Activated T-cell treated with anti-CD3 and anti-CD28 coated beads, Interleukin-2, amount 50 U/mL, for 24 hours (primary cell): ENCODE results near the gene LRRC26.

Experiments
- DNase-seq: peaks from one replicate; pipeline ENCODE4 v3.0.0-alpha.2; 2020
- H3K27ac Mint-ChIP-seq: 2 replicates; pipeline ENCODE4 v1.8.0; 2020; ENCODE audit warnings: mild to moderate bottlenecking, mixed read lengths
- H3K27me3 Mint-ChIP-seq: 2 replicates; pipeline ENCODE4 v1.8.0; 2020; ENCODE audit warnings: mixed read lengths
- H3K36me3 Mint-ChIP-seq: 2 replicates; pipeline ENCODE4 v1.8.0; 2020; ENCODE audit warnings: low read depth, mixed read lengths
- H3K4me1 Mint-ChIP-seq: 2 replicates; pipeline ENCODE4 v1.8.0; 2020; ENCODE audit warnings: low read depth, mixed read lengths
- H3K4me3 Mint-ChIP-seq: 2 replicates; pipeline ENCODE4 v1.8.0; 2020; ENCODE audit warnings: mild to moderate bottlenecking, moderate library complexity, mixed read lengths
- H3K9me3 Mint-ChIP-seq: 2 replicates; pipeline ENCODE4 v1.8.0; 2020; ENCODE audit warnings: mixed read lengths

LRRC26 gene

DNA sequence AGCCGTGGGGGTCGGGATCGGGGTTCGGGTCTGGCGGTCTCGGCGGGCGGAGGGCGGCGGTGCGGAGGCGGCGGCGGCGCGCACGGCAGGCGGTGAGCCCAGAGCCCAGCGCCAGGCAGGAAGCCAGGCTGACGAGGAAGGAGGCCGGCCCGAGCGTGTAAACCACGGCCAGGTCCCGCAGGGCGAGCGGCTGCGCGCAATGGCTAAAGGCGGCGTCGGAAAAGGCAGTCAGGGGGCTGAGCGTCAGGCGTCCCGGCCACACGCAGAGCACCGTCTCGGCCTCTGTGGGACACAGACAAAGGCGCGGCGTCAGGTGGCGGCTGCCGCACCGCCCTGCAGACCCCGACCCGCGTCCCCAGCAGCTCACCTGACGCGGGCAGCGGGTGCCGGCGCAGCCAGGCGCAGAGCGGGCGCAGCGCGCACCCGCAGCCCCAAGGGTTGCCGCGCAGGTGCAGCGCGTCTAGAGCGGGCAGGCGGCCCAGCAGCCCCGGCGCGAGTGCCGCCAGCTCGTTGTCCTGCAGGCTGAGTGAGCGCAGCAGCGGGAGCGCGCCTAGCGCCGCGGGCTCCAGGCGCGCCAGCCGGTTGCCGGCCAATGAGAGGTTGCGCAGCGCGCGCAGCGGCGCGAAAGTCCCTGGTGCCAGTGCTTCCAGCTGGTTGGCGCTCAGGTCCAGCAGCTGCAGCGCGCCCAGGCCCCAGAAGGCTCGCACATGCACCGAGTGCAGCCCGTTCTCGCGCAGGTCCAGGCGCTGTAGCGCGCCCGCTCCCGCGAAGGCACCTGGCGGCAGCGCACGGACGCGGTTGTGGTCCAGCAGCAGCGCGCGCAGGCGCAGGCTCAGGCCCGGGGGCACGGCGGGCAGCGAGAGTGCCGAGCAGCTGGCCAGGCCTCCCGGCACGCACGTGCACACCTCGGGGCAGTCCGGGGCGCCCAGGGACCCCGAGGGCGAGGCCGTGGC lies 671 bp downstream of the LRRC26 start:
- H3K27ac Mint-ChIP-seq: no peak overlapping the region
- H3K4me3 Mint-ChIP-seq: peak overlapping the region; percentile 51
- H3K36me3 Mint-ChIP-seq: no peaks in the 10 kb centered on the region
- H3K9me3 Mint-ChIP-seq: no peaks in the 10 kb centered on the region
- peaks cover 6% of the 10 kb centered on the region for H3K4me1 Mint-ChIP-seq
- peaks cover 79% of the 10 kb centered on the region for H3K27me3 Mint-ChIP-seq
- DNase-seq: peak; percentile 50

DNA sequence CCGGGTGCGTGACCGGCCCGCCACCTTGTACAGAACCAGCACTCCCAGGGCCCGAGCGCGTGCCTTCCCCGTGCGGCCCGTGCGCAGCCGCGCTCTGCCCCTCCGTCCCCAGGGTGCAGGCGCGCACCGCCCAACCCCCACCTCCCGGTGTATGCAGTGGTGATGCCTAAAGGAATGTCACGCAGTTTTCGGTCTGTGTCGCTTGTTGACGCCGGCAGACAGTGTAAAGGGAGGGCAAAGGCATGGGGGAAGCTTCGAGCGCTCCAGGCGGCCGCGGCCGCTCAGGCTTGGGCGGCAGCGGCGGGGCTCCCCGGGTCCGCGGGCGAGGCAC lies 1.3 kb downstream of the LRRC26 start:
- no peak for DNase-seq
- no peak overlapping the region for H3K4me3 Mint-ChIP-seq
- peaks cover 77% of the 10 kb centered on the region for H3K27me3 Mint-ChIP-seq
- H3K9me3 Mint-ChIP-seq: no peaks in the 10 kb centered on the region
- peaks cover 5% of the 10 kb centered on the region for H3K4me1 Mint-ChIP-seq
- H3K27ac Mint-ChIP-seq: no peak overlapping the region
- no peaks in the 10 kb centered on the region for H3K36me3 Mint-ChIP-seq

DNA sequence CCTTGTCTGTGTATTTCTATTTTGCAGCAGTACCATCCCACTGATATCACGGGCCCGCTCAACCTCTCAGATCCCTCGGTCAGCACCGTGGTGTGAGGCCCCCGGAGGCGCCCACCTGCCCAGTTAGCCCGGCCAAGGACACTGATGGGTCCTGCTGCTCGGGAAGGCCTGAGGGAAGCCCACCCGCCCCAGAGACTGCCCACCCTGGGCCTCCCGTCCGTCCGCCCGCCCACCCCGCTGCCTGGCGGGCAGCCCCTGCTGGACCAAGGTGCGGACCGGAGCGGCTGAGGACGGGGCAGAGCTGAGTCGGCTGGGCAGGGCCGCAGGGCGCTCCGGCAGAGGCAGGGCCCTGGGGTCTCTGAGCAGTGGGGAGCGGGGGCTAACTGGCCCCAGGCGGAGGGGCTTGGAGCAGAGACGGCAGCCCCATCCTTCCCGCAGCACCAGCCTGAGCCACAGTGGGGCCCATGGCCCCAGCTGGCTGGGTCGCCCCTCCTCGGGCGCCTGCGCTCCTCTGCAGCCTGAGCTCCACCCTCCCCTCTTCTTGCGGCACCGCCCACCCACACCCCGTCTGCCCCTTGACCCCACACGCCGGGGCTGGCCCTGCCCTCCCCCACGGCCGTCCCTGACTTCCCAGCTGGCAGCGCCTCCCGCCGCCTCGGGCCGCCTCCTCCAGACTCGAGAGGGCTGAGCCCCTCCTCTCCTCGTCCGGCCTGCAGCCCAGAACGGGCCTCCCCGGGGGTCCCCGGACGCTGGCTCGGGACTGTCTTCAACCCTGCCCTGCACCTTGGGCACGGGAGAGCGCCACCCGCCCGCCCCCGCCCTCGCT lies 1.9 kb downstream of the LRRC26 start:
- Mint-ChIP-seq H3K27ac (no peak overlapping the region), H3K9me3 (no peaks in the 10 kb centered on the region), H3K36me3 (no peaks in the 10 kb centered on the region), H3K27me3 (peaks cover 77% of the 10 kb centered on the region), H3K4me1 (peaks cover 9% of the 10 kb centered on the region), H3K4me3 (no peak overlapping the region)
- DNase-seq: no peak

DNA sequence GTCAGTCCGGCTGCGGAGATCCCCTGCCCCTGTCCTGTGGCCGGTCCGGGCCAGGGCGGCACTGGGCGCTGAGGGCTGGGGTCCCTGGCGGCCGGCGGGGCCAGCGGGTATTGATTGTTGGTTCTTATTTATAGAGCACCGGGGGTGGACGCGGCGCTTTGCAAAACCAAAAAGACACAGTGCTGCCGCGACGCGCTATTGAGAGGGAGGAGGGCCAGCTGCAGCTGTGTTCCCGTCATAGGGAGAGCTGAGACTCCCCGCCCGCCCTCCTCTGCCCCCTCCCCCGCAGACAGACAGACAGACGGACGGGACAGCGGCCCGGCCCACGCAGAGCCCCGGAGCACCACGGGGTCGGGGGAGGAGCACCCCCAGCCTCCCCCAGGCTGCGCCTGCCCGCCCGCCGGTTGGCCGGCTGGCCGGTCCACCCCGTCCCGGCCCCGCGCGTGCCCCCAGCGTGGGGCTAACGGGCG lies 2.5 kb downstream of the LRRC26 start:
- Mint-ChIP-seq H3K4me3 (no peak overlapping the region), H3K36me3 (no peaks in the 10 kb centered on the region), H3K4me1 (peaks cover 11% of the 10 kb centered on the region), H3K9me3 (no peaks in the 10 kb centered on the region), H3K27me3 (peaks cover 76% of the 10 kb centered on the region), H3K27ac (no peak overlapping the region)
- DNase-seq: no peak

DNA sequence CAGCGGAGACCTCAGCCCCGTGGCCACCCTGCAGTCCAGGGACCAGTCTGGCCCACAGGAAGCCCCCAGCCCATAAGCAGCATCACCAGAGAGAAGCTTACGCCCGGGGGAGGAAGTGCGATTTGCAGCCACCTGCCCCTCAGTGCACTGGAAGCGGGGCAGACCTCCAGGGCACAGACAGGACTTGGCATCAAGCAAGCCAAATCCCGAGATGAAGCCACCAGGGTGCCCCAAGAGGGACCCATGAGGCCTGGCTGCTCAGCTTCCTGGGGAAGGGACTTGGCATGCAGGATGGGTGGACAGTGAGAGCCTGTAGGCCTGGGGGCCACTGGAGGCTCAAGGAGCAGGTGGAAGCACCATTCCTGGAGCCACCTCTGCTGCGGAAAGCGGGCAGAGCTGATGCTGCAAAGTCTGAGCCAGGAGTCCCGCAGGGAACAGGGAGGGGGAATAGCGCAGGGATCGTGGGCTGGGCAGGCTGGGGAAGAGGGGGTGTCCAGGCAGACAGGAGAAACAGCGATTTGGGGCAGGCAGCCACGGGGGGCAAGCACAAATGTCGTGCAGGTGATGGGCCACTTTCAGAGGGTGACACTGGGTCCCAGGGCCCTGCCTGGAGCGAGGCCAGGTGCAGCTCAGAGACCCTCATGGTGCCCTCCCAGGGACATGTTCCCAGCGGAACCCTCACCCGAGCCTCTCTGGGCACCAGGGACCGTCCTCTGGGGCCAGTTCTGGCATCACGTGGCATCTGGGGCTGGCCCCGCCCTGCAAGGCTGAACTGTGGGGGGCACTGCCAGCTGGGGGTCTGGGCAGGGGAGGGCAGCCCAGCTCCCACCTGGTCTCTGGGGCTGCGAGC lies 3.2 kb downstream of the LRRC26 start:
- Mint-ChIP-seq H3K4me1 (peaks cover 11% of the 10 kb centered on the region), H3K36me3 (no peaks in the 10 kb centered on the region), H3K9me3 (no peaks in the 10 kb centered on the region), H3K27me3 (peaks cover 72% of the 10 kb centered on the region), H3K4me3 (no peak overlapping the region), H3K27ac (no peak overlapping the region)
- no peak for DNase-seq

DNA sequence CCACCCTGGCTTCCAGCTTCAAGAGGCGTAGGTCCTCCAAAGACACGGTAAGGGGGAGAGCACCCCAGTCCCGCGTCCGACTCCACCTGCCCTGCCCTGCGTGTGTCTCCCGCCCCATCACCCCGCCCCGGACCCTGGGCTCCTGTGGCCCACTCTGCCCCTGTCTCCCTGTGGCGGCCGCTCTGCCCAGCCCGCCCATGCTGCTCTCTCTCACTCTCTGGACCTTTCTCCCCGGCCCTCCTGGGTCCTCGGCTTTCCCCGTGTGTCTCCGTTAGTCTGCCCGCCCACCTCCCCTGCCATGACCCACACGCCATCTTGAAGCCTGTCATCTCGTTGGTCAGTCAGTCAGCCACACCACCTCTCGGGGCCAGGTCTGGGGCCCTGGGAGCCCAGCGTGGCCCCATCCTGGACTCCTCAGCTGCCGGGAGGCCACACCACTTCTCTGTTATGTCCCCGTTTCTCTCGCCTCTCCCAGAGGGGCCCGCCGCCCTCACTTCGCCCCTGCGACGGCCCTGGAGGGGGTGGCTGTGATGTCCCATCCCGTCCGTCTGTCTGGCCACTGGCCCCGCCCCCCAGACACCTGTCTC lies 4.5 kb downstream of the LRRC26 start:
- peaks cover 11% of the 10 kb centered on the region for H3K4me1 Mint-ChIP-seq
- H3K4me3 Mint-ChIP-seq: no peak overlapping the region
- peaks cover 70% of the 10 kb centered on the region for H3K27me3 Mint-ChIP-seq
- H3K36me3 Mint-ChIP-seq: no peaks in the 10 kb centered on the region
- DNase-seq: no peak
- no peak overlapping the region for H3K27ac Mint-ChIP-seq
- H3K9me3 Mint-ChIP-seq: no peaks in the 10 kb centered on the region

DNA sequence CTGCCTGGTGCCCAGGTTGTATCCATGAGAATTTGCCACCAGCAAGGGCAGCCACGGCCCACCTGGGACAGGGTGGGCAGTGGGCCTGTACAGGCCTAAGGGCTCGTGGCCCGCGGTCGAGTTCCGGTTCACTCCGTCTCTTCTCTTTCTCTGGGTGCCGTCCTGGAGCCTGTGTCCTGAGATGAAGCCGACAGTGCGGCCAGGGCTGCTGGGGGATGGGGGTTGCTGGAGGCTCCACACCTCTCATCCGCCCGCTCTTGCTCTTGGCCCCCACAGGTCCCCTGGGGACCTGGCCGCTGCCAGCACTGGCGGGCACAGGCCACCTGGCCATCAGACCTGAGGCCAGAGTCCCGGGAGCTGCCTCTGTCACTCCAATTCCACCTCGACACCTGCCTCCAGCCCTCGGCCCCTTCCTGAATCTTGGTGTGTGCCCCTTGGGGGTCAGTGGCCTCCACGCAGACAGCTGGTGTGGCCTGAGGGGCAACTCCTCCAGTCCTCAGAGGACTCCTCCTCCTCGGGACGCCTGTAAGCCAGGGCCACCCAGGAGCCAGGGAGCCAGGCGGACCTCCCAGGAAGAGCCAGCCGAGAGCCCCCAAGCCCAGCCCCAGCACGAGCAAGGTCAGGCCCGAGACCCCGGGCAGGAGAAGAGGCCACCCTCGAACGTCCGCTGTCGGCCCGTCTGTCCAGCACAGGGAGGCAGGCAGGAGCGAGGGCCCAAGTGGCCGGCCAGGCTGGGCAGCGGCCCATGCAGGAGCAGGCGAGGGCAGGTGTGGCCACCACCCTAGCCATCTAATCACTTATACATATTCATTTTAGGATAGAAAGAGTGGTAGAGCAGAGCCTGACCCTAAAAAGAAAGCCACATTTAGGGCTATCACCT lies 5.2 kb downstream of the LRRC26 start:
- no peaks in the 10 kb centered on the region for H3K9me3 Mint-ChIP-seq
- no peak overlapping the region for H3K4me3 Mint-ChIP-seq
- DNase-seq: no peak
- peaks cover 11% of the 10 kb centered on the region for H3K4me1 Mint-ChIP-seq
- no peak overlapping the region for H3K27ac Mint-ChIP-seq
- H3K27me3 Mint-ChIP-seq: peaks cover 72% of the 10 kb centered on the region
- no peaks in the 10 kb centered on the region for H3K36me3 Mint-ChIP-seq

DNA sequence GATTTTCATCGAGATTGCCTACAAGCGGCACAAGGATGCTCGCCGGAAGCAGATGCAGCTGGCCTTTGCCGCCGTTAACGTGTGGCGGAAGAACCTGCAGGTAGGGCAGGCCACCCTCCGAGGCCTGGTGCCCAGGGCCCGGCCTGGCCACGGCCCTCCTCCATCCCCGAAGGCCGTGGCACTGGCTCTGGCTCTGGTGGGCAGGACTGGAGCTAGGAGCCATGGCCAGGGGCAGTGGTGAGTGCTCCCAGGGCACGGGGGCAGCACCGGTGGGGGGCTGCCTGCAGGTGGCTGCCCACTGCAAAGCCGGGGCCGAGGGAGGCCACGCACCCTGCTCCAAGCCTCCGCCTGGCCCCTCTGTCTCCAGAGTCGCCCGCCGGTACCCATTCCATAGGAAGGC lies 6.0 kb downstream of the LRRC26 start:
- no peak for DNase-seq
- Mint-ChIP-seq H3K27ac (no peak overlapping the region), H3K36me3 (no peaks in the 10 kb centered on the region), H3K4me3 (no peak overlapping the region), H3K4me1 (peaks cover 14% of the 10 kb centered on the region), H3K27me3 (peaks cover 76% of the 10 kb centered on the region), H3K9me3 (no peaks in the 10 kb centered on the region)

DNA sequence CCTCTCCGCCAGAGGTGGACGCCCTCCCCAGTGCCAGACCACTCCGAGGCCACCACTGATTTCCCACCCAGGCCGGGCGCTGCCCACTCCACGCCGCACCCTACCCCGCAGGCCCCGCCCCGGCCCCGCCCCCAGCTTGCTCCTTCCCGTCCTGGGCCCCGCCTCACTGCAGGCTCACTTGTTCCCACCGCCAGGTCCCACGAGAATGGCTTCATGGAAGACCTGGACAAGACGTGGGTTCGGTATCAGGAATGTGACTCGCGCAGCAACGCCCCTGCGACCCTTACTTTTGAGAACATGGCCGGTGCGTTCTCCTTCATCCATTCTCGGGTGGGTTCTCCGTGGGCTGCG lies 6.5 kb downstream of the LRRC26 start:
- H3K36me3 Mint-ChIP-seq: no peaks in the 10 kb centered on the region
- H3K4me1 Mint-ChIP-seq: peaks cover 14% of the 10 kb centered on the region
- no peak overlapping the region for H3K4me3 Mint-ChIP-seq
- DNase-seq: no peak
- H3K9me3 Mint-ChIP-seq: no peaks in the 10 kb centered on the region
- H3K27me3 Mint-ChIP-seq: peaks cover 77% of the 10 kb centered on the region
- no peak overlapping the region for H3K27ac Mint-ChIP-seq

DNA sequence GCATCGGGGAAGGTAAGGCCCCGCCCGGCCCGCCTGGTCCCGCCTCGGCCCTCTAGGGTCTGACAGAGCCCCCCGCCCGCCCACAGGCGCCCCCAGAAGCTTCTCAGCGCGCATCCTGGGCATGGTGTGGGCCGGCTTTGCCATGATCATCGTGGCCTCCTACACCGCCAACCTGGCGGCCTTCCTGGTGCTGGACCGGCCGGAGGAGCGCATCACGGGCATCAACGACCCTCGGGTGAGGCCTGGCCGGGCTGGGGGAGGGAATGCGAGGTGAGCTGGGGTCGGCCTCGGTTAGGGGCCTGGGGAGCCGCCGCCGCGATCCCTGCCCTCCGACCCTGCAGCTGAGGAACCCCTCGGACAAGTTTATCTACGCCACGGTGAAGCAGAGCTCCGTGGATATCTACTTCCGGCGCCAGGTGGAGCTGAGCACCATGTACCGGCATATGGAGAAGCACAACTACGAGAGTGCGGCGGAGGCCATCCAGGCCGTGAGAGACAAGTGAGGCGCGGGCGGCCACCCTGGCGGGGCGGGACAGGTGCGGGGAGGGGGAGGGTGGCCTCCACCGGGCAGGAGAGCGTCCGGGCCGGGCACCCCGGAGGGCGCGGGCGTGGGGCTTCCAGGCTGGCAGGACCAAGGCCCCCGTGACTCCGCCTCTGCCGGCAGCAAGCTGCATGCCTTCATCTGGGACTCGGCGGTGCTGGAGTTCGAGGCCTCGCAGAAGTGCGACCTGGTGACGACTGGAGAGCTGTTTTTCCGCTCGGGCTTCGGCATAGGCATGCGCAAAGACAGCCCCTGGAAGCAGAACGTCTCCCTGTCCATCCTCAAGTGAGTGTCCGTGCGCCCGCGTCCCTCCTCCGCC lies 7.1 kb downstream of the LRRC26 start:
- H3K36me3 Mint-ChIP-seq: no peaks in the 10 kb centered on the region
- H3K27me3 Mint-ChIP-seq: peaks cover 83% of the 10 kb centered on the region
- no peak overlapping the region for H3K27ac Mint-ChIP-seq
- no peaks in the 10 kb centered on the region for H3K9me3 Mint-ChIP-seq
- peaks cover 18% of the 10 kb centered on the region for H3K4me1 Mint-ChIP-seq
- H3K4me3 Mint-ChIP-seq: no peak overlapping the region
- no peak for DNase-seq

DNA sequence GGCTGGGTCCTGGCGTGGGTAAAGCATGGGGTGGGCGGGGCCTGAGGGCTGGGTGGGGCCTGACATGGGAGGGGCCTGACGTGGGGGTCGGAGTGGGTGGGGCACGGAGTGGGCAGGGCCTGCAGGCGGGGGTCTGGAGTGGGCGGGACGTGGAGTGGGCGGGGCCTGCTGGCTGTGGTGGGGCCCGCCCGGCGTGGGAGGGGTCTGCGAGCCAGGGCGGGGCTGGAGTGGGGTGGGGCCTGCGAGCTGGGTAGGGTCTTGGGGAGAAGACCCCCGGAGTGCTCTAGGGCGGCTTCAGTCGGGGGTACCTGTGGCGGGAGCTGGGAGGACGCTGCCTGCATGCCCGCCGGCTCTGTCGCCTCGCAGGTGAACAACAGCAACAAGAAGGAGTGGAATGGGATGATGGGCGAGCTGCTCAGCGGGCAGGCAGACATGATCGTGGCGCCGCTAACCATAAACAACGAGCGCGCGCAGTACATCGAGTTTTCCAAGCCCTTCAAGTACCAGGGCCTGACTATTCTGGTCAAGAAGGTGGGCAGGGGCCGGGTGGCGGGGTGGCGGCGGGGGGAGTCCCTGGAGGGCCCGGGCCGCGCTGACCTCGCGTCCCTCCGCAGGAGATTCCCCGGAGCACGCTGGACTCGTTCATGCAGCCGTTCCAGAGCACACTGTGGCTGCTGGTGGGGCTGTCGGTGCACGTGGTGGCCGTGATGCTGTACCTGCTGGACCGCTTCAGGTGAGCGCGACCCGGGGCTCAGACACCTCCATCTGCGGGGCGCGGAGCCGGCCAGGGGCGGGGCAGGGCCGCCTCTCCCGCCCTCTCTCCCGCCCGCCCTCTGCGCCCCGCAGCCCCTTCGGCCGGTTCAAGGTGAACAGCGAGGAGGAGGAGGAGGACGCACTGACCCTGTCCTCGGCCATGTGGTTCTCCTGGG lies 8.0 kb downstream of the LRRC26 start:
- no peaks in the 10 kb centered on the region for H3K9me3 Mint-ChIP-seq
- no peaks in the 10 kb centered on the region for H3K36me3 Mint-ChIP-seq
- no peak for DNase-seq
- no peak overlapping the region for H3K27ac Mint-ChIP-seq
- no peak overlapping the region for H3K4me3 Mint-ChIP-seq
- H3K4me1 Mint-ChIP-seq: peaks cover 21% of the 10 kb centered on the region
- H3K27me3 Mint-ChIP-seq: peaks cover 86% of the 10 kb centered on the region
